GM19395 (cell line): ENCODE results near the gene NID2.

Source experiments
- ATAC-seq: cut with Tn5 transposase; IDR thresholded peaks from one replicate; pipeline ENCODE4 v1.9.1; 2021; ENCODE audit warnings: mild to moderate bottlenecking, moderate library complexity; ENCODE audit not compliant: unreplicated experiment

Gene NID2

DNA sequence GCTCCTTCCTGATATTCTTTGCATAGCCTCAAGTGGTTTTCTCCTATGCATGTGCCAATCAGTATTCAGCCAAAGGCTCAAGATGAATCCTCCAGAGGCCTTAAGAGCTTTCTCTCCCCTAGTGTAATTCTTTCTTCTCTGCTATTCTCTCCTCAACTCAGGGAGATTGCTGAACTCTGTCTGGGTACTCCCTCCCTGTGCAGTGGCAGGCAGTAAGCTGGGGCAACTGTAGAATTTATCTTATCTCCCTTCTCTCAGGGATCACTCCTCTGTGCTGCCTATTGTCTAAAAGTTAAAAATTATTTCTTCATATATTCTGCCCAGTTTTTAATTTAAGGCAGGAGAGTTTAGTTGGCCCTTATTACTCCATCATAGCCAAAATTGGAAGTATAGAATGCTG, 108.0 kb downstream of the NID2 start:
- no peak for ATAC-seq

- no peak for ATAC-seq
Measured at GRCh38 chr14:51959928-51960327, 108.9 kb downstream of the NID2 start.

- no peak for ATAC-seq
Measured at GRCh38 chr14:51957950-51958349, 110.9 kb downstream of the NID2 start.
